D341Med (cell line): ENCODE results near the gene SNX9.
"Not testable (repeated sequence)": the region's sequence is repeated elsewhere in the genome, so short reads cannot be mapped to it uniquely, and the experiment has no call there.

Source experiments
- DNase-seq: peaks from one replicate; pipeline ENCODE4 v3.0.0; 2012; ENCODE audit warnings: low spot score

The SNX9 gene

DNA sequence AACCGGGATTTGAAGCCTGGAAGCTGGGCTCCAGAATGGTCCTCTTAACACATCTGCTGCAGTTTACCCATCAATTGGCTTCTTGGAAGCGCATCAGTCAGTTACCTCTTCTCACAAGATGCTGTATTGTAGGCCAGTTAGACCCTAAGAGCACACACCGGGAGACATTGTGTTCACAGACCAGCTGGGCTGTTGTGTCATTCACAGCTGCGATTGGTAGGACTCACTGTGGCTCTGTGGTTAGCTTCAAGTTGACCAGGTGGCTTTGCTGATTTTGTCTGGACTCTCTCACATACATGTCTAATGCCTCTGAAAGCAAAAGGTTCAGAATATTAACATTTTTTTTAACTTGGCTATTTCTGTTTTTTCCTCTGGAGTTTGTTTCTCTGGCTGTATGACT, 64.8 kb downstream of the SNX9 start:
- DNase-seq = no peak

DNA sequence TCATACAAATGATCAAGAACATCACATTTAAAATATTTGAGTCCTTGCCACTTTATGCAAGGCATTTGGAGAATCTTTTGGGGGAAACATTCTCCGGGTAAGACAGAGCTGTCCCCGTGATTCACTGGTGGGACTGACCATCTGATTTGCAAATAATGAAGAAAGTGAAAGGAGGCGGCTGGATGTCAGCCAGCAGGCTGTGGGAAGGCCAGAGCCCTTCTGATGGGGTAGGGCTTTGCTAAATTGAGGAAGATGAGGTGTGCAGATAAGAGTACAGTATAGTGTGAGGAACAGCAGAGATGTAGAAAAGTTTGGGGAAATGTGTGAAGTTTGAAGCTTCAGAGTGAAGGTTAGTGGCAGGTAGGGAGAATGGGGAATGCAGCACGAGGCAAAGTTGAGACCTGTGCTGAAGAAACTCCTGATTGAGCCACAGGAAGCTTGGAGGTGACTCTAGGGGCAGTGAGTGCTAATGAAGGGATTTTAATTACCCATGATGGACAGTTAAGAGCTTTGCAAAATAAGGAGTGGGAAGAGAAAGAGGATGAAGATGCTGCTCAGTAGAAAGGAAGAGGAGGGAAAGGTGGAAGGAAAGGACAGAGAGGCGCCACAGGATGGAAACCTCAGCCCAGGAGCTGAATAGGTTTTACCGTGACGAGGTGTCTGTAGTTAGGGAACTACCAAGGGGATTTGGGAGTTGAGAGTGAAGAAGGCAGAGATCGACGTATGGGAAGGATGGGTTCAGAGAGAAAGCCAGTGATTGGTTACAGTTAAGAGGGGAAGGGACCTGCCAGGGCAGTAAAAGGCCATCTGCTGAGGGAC, 68.7 kb downstream of the SNX9 start:
- no peak for DNase-seq

DNA sequence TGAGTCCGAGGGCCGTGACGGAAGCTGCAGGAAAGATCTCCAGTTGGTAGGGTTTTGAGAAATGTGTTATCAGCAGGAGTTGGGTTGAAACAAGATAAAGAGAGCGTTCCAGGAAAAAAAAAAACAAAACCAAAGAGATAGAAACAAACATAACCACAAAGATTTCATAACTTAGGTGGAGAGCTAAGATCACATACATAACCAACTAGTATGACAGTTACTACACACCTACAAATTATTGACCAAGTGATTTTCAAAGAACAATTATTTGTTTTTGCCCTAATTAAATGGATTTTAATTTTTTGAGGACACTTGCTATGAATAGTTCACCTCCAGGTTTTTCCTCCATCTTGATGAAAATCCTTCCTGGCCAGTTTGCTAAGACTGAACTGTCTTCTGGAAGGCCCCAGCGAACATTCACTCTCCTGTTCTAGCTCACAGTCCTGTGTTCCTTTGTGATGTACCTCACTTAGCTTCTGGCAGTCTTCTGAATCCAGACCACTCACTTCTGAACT, 69.4 kb downstream of the SNX9 start:
- DNase-seq = no peak

DNA sequence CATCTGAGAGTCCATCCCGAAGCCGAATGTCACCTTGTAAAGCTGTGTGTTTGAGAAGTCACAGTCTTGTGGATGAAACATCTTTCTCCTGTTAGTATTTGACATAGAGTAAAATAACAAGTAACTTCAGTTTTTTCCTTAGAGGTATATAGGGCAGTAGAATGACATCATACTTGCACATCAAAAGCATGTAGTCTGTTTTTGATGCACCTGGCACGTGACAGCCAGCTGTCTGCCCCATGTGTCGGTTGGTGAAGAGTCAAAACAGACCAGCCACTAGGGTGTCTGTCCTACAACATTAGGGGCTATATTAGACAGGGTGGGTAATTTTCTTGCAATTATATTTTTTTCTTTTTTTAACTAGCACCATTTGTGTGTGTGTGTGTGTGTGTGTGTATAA, 70.2 kb downstream of the SNX9 start:
- no peak for DNase-seq

DNA sequence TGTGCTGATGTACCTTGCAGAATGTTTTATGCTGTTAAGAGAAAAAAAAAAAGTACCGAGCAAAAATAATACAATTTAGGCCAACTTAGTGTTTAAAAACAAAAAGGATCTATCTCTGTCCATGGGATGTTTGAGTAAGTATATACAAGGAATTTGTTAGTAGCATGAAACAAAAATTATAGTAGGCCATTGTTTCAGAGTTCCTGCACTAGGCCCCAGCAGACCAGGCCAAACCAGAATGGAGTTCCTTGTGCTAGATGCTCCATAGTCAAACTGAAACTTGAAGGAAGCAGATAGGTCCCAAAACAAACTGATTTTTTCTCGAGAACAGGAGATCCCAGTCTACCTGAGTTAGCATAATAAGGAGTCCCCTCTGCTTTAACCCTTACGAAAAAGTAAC, 72.5 kb downstream of the SNX9 start:
- DNase-seq = no peak

DNA sequence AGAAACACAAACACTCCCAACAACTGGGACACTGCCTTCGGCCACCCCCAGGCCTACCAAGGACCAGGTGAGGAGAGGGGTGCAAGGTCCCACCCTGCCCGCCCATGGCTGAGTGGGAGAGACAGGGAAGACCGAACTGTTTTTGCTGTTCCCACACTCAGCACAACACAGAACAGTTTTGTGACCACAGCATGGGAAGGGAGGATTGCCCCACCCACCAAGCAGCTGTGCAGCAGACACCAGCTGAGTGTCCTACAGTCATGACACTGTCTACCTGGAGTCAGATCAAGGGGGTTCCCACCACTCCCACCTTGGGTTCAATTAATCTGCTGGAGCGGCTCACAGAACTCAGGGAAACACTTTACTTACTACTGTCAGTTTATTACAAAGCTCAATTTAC, 73.9 kb downstream of the SNX9 start:
- DNase-seq = no peak

DNA sequence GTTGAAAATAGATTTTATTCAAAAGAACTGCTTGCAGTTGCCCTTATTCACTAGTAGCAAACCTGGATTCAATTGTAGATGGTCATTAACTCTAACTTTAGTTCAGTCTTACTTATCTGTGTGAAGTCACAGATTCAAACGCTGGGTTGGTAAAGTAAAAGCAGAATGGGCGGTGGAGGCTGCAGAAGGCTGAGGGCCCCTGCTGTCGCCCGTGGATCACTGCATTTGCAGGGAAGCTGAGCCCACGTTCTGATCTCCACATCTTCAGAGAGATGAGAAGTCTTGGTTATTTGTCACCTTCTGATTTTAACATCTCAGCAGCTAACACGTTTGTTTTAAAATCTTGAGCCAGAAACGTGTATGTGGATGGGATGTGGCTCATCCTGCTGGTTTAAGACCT, 75.1 kb downstream of the SNX9 start:
- DNase-seq = peak; percentile 46

DNA sequence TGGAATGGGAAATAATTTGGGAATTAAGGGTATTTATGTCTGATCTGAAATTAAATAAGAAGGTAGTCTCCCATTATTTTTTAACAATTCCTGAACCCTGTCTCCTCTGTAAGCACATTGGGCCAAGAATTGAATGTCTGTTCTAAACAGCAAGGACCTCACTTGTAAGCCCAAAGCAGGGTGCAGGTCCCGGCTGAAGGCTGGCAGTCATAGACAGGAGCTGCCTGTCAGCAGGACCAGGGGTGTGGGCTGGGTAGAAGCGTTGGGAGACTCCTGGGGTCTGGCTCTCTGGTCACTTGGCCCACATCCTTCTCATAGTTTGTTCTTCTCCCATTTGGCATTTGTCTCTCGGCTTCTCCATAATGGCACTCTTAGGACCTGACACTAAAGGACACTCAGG, 75.6 kb downstream of the SNX9 start:
- no peak for DNase-seq

DNA sequence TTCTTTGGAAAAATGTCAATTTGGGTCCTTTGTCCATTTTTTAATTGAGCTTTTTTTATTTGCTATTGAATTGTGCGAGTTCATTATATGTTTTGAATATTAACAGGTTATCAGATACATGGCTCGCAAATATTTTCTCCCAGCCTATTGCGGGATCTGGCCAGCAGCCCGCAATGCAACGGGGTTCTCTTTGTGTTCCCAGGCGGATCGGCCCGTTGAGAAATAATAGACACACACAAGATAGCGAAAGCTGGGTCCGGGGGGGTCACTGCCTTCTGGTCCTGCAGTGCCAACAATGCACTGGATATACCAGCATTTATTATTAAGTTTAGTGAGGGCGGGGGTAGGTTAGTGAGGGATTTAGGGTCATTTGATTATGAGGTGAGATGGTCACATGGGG, 77.2 kb downstream of the SNX9 start:
- DNase-seq = not testable (repeated sequence)

DNA sequence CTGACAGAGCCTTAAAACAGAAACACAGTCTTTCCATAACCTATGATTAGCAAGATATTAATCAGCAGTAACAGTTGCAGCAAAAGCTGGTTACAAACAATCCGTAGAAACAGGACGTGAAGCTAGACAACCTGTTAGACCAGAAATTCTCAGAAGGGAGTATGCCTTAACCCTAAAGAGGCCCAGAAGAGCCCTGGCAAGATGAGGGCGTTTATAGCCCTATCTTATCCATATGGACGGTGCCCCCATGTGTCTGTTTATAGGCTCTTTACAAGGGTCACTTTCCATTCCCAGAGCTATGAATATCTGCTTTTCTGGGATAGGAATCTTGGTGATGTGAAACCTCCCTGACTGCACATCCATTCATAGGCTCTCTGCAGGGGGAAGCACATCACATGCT, 77.7 kb downstream of the SNX9 start:
- DNase-seq = not testable (repeated sequence)

DNA sequence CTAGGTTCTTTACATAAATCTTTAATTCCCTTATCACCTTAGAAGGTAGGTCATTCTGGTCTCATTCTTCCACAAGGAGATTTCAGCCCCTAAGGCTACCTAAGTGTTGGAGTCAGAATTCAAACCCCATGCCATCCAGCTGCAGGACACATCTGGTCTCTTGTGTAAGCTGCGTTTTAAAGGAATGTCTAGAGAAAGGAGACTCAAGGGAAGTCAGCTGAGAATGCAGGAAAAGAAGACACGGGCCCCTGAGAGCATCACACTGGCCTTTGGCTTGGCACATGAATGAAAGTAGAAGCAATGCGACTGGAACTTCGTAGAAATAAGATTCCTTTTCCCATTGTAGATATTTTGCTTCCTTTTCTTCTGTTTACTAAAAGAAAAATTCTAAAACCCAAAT, 82.0 kb downstream of the SNX9 start:
- no peak for DNase-seq

DNA sequence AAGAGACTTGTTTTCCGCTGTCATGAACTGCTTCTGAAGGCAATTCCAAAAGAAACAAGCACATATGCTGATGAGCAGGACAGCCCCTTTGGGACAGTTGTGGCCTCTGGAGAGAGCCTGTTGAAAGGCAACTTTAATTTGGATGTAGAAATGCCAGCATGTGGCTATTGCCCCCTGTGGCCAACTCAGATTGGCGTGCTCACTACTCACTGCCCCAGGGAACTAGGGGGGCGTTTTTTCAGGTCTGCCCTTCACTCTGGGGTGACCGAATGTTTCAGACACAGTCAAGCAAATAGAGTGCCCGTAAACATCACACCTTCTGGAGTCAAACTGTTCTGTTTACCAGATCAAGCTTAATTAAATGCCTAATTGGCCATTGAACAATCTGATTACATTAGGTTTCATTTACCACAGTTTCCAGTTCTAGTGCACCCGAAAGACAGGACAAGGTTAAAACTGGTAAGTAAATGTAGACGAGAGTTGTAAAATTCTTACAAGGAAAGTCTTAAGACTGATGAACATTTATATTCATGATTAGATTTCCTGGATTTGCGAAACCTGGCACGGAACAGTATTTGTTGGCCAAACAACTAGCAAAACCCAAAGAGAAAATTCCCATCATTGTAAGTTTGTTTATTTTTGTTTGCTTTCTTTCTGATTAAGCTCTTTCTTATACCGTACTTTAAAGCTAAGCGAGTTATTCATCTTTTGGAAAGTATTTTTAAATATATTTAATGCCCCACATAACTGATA, 82.7 kb downstream of the SNX9 start:
- peak; percentile 33 for DNase-seq

DNA sequence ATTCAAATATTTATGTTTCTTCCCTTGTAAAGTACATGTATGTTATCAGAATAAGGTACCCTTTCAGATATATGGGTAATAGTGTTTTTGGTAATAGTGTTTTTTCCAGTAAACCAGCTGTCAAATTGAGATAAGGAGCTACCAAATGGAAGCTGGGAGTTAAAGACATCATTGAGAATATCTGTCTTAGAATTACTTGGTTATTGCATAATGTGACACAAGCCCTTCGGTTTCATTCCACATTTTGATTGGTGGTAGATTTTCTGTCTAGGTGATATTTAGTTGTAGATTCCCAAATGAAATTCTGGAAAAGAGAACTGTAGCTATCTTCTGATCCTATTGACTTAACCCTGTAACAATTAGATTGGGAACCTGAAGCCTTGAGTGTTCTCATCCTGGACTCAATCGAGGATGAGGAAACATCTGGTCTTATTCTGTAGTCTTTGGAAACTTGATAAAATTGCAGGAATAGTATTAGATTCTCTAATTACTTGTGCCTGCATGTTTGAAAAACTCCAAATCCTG, 83.6 kb downstream of the SNX9 start:
- no peak for DNase-seq

DNA sequence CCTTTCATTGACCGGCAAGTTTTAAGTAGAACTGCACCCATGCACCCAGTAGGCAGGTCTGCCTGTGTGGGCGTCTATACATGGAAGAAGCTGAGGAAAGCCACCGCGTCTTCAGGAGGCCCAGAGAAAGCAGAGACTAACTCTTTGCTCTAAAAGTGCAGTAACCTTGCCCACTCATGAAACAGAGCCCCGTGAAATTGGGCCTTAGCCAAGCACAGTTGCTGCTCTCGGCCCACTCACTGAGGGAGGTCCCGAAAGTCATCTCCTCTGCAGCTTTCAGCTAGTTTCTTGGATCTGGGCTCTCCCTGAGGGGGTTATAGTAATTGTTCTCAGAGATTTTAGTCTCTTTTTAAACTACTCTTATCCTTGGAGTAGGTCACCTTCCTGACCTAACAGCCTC, 84.6 kb downstream of the SNX9 start:
- no peak for DNase-seq

DNA sequence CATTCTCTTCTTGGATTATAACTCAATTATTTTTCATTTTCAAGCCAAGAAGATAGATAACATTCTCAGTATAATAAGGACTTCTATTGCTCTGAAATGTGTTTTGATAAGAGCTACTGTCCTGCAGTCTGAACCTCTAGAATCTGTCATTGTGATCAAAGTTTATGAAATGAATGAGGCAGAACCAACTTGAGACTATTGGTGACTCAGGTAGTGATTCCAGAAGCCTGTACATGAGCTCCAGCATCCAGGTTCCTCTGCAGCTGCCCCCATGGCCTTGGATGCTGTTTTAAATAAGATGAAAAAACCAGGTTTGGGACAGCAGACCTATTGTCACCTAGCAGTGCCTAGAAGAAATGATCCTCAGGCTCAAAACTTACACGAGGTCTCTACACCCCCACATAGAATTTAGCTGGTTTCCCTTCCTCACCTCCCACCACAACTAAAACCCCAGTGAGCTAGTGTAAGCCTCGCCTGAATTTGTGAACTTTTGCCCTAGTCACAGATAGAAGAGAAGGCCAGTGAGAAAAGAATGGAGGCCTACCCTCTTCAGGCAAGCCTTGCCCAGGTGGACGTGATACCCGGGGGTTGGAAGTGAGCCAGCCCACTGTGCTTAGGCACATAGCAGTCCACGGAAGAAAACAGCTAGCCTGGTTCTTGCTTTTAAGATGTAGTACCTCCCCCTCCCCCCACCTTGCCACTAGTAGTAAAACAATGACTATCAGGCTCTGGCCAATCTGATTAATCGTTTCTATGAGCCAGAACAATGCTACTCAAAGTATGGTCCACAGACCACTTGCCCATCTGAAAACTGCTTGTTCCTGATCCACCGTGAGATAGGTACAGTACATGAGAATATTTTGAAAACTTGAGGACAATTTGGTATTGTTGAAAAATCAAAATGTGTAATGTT, 85.6 kb downstream of the SNX9 start:
- no peak for DNase-seq

DNA sequence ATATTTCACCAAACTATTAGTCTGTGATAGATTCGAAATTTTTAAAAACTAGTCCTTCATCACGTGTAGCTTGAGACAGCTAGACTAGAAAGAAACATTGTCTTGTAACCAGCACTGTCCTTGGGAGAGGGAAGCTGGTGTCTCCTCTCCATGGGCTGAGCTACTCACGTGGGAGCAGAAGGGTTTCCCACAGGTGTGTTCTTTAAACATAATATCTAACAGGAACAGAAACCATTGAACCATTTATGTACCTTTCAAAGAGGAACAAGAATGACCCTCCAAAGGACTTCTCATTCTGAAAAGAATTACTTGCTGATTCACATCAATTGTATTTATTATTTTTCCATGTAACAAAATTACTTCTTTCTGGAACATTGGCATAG, 86.2 kb downstream of the SNX9 start:
- no peak for DNase-seq

DNA sequence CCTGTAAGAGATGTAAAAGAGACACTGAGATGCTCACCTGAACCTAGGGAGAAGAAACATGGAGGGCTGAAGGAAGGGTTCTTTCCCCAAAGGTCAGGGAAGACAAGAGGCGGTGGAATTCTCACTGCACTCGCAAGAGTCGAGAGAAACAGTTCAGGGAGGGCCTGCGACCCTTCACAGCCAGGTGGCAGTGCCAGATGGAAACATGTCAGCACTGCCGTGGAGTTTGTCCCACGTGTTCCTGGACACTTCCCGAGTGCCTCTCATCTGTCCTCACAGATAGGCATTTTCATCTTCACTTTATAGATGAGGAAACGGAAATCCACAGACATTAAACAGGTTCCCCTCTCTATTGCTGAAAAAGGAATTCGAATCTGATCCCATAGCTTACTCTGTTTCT, 88.2 kb downstream of the SNX9 start:
- peak; percentile 45 for DNase-seq

DNA sequence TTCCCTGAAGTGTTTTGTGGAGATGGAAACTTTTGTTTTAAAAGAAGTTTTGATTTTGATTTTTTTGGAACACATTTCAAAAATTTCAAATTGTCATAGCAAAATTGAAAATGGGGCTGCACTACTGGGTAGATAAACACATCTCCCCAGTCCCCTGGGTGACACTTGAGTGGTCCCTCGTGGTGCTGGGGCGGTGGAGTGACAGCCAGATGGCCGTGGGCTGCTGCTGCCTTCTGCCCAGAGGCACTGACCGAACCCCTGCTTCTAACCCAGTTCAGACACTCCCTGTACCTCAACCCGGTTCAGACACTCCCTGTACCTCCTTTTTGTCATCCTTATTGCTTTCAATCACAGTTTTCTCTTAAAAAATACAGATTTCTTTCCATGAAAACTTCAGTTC, 88.7 kb downstream of the SNX9 start:
- peak; percentile 59 for DNase-seq

DNA sequence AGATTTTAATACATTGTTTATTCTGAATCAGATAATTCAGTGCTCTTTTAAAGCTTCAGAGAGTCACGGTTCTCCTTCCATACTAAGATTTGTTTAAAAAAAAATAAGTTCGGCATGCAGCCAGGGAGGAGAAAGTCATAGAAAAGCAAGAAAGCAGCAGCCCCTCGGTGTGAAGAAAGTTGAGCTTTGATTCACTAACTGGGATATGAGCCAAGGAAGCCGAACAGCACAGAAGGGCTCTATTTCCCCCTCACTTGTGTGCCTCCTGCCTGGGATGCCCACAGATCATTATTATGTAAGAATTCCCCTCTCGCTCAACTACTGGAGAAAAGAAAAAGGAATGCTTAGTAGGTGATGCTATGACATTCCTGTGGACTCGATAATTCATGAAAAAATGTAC, 89.3 kb downstream of the SNX9 start:
- DNase-seq = peak; percentile 39

DNA sequence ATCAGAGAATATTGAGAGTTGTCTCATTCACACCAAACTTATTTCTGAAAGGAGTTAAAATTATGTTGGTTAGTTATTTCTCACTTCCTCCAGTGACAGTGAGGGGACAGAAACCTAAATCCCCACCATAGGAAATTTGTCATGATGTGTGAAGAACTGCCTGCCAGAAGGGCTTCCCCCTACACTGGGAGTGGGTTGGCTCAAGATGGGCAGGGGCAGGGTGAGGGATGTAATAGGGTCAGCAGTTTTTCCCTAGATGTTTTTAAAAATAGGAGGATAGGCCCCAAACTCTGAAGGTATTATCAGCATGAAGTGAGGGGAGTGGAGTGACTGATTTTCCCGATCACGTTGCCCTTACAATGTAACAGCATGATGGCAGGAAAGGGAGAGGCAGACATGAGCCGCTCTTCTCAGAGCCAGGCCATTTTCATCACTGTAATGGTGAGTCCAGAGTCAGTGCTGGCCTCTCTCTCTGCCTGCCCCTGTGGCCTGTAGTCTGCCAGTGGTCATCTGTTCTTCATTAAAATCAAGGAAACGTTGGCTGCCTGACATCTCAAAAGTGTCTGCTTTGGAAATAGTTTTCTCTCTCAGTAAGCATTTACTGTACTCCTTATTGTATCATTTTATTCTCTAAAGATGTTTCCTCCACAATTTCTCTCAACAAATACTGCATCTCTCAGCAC, 98.8 kb downstream of the SNX9 start:
- no peak for DNase-seq

DNA sequence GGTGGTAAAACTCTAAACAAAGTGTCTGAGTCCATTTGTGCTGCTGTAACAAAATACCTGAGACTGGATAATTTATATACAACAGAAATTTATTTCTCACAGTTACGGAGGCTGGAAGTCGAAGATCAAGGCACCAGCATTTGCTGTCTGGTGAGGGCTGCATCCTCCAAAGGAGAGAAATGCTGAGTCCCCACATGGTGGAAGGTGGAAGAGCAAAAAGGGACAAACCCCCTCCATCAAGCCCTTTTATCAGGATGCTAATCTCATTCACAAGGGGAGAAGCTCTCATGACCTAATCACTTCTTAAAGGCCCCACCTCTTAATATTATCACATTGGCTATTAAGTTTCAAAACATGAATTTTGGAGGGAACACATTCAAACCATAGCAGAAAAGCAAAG, 102.7 kb downstream of the SNX9 start:
- no peak for DNase-seq

DNA sequence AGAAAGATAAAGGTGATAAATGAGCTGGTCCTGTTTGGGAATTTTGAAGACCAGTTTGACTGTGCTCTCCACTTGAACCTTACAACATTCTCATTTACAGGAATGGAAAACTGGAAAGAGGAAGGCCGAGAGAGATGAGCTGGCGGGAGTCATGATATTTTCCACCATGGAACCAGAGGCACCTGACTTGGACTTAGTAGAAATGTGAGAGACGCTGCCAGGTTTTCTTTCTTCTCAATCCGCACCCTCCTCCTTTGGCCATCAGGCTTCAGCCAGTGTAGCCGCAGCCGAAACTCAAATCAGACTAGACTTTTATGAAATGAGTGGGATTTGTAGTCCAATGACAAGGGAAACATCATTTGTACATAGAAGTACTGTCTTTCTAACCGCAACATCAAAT, 104.0 kb downstream of the SNX9 start:
- DNase-seq = no peak
